ENCODE measurements around the gene RIMBP2.

DNA sequence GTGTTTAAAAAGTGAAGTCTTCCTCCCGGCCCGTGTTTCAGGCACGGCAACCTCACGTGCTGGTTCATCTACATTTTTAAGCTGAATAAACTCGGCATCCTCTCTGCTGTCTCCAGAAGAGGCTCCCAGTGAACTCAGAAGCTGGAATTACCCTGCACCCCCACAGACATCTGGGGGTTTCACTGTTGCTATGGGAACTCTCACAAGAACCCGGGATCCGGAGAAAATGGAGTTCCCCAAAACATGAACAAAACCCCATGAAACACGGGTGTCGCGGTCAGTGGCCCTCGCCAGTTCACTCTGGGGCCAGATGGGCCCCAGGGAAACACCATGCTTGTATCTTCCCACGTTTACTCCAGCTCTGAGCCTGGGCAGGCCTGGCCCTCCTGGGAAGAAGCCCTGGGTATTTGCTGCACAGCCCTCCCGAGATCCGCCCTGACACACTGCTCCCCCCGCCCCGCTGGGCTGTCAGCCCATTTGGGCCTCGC is 234.7 kb downstream of the RIMBP2 start:
- TF ChIP-seq, protein P1, sequence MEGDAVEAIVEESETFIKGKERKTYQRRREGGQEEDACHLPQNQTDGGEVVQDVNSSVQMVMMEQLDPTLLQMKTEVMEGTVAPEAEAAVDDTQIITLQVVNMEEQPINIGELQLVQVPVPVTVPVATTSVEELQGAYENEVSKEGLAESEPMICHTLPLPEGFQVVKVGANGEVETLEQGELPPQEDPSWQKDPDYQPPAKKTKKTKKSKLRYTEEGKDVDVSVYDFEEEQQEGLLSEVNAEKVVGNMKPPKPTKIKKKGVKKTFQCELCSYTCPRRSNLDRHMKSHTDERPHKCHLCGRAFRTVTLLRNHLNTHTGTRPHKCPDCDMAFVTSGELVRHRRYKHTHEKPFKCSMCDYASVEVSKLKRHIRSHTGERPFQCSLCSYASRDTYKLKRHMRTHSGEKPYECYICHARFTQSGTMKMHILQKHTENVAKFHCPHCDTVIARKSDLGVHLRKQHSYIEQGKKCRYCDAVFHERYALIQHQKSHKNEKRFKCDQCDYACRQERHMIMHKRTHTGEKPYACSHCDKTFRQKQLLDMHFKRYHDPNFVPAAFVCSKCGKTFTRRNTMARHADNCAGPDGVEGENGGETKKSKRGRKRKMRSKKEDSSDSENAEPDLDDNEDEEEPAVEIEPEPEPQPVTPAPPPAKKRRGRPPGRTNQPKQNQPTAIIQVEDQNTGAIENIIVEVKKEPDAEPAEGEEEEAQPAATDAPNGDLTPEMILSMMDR (conservative IDR thresholded peaks at IDR 0.05 in 1 of 2, IDR thresholded peaks at IDR 0.05 in 1 of 2; ENCODE audit: extremely low read depth in 1 of 2, insufficient read depth in 1 of 2, low read depth in 1 of 2, low read length in 2 of 2) = no peak
- TF ChIP-seq EZH2 (IDR thresholded peaks at IDR 0.05; ENCODE audit: borderline replicate concordance, low read length) = no peak
